Measurements from ENCODE around the gene PIRT. TPM values are rescaled to one million over a fixed set of nuclear protein-coding genes. Genes with fewer than 3 reads are reported as not detected.

Gene PIRT
- total RNA-seq, 1 experiment from 2014 or later = not detected

- DNase-seq (ENCODE audit: low spot score) = no peak
- in situ Hi-C loops (cut with HindIII; ENCODE audit: low sequenced_read_pairs) = no loop called here
Observed at GRCh38 chr17:10827898-10828552, 9.9 kb downstream of the PIRT start.

GRCh38 chr17:10824874-10825273 lies 13.0 kb downstream of the PIRT start:
- in situ Hi-C loops (cut with HindIII; ENCODE audit: low sequenced_read_pairs) = no loop called here
- DNase-seq (ENCODE audit: low spot score) = no peak

- DNase-seq (ENCODE audit: low spot score) = no peak
- in situ Hi-C loops (cut with HindIII; ENCODE audit: low sequenced_read_pairs) = no loop called here
Observed at GRCh38 chr17:10821770-10822169, 16.1 kb downstream of the PIRT start.

- in situ Hi-C loops (cut with HindIII; ENCODE audit: low sequenced_read_pairs) = no loop called here
- DNase-seq (ENCODE audit: low spot score) = no peak
Observed at GRCh38 chr17:10821054-10821453, 16.8 kb downstream of the PIRT start.

GRCh38 chr17:10815319-10815718 lies 22.6 kb downstream of the PIRT start:
- DNase-seq (ENCODE audit: low spot score) = no peak
- in situ Hi-C loops (cut with HindIII; ENCODE audit: low sequenced_read_pairs) = no loop called here

- no peak for DNase-seq (ENCODE audit: low spot score)
- in situ Hi-C loops (cut with HindIII; ENCODE audit: low sequenced_read_pairs) = no loop called here
Observed at GRCh38 chr17:10814075-10814474, 23.8 kb downstream of the PIRT start.

- DNase-seq (ENCODE audit: low spot score) = no peak
- in situ Hi-C loops (cut with HindIII; ENCODE audit: low sequenced_read_pairs) = no loop called here
Observed at GRCh38 chr17:10812674-10813073, 25.2 kb downstream of the PIRT start.

GRCh38 chr17:10809605-10810004 lies 28.3 kb downstream of the PIRT start:
- no peak for DNase-seq (ENCODE audit: low spot score)
- in situ Hi-C loops (cut with HindIII; ENCODE audit: low sequenced_read_pairs) = no loop called here

GRCh38 chr17:10807704-10808128 lies 30.2 kb downstream of the PIRT start:
- DNase-seq (ENCODE audit: low spot score) = no peak
- in situ Hi-C loops (cut with HindIII; ENCODE audit: low sequenced_read_pairs) = no loop called here

GRCh38 chr17:10806545-10807262 lies 31.2 kb downstream of the PIRT start:
- in situ Hi-C loops (cut with HindIII; ENCODE audit: low sequenced_read_pairs) = no loop called here
- DNase-seq (ENCODE audit: low spot score) = no peak

- DNase-seq (ENCODE audit: low spot score) = no peak
- in situ Hi-C loops (cut with HindIII; ENCODE audit: low sequenced_read_pairs) = no loop called here
Observed at GRCh38 chr17:10805911-10806310, 32.0 kb downstream of the PIRT start.

GRCh38 chr17:10804546-10804945 lies 33.3 kb downstream of the PIRT start:
- no peak for DNase-seq (ENCODE audit: low spot score)
- in situ Hi-C loops (cut with HindIII; ENCODE audit: low sequenced_read_pairs) = no loop called here

GRCh38 chr17:10803830-10804475 lies 33.9 kb downstream of the PIRT start, which contains the start of gene TMEM238L:
TSS of gene TMEM238L (minus strand) at chr17:10804099. CDS start at chr17:10803963, 136 bp downstream.
- DNase-seq (ENCODE audit: low spot score) = no peak
- in situ Hi-C loops (cut with HindIII; ENCODE audit: low sequenced_read_pairs) = no loop called here

GRCh38 chr17:10803350-10803749 lies 34.5 kb downstream of the PIRT start:
- in situ Hi-C loops (cut with HindIII; ENCODE audit: low sequenced_read_pairs) = no loop called here
- DNase-seq (ENCODE audit: low spot score) = no peak

- in situ Hi-C loops (cut with HindIII; ENCODE audit: low sequenced_read_pairs) = no loop called here
- DNase-seq (ENCODE audit: low spot score) = no peak
Observed at GRCh38 chr17:10802496-10803284, 35.2 kb downstream of the PIRT start.

- in situ Hi-C loops (cut with HindIII; ENCODE audit: low sequenced_read_pairs) = no loop called here
- no peak for DNase-seq (ENCODE audit: low spot score)
Observed at GRCh38 chr17:10799407-10799806, 38.5 kb downstream of the PIRT start.

GRCh38 chr17:10798910-10799309 lies 39.0 kb downstream of the PIRT start:
- in situ Hi-C loops (cut with HindIII; ENCODE audit: low sequenced_read_pairs) = no loop called here
- DNase-seq (ENCODE audit: low spot score) = no peak

- in situ Hi-C loops (cut with HindIII; ENCODE audit: low sequenced_read_pairs) = no loop called here
- DNase-seq (ENCODE audit: low spot score) = no peak
Observed at GRCh38 chr17:10798332-10798749, 39.5 kb downstream of the PIRT start.

- in situ Hi-C loops (cut with HindIII; ENCODE audit: low sequenced_read_pairs) = no loop called here
- no peak for DNase-seq (ENCODE audit: low spot score)
Observed at GRCh38 chr17:10797476-10798328, 40.2 kb downstream of the PIRT start.

Measured in G401 (cell line).